G401 (cell line): Measurements from ENCODE around the gene COL4A6. TPM values are rescaled to one million over a fixed set of nuclear protein-coding genes. Genes with fewer than 3 reads are reported as not detected.
A peak's percentile ranks its signal among the peaks of the same experiment; 100 is the strongest.

ENCODE experiments used
- DNase-seq: peaks from one replicate; pipeline ENCODE4 v3.0.0-alpha.2; 2015; ENCODE audit warnings: low spot score
- in situ Hi-C: cut with HindIII; loops from 2 replicates; pipeline ENCODE4 v1.10.0; 2016; ENCODE audit warnings: low sequenced_read_pairs, mixed read lengths
- total RNA-seq: library from RNA; depleted of rRNA; stranded (reverse); fragments of >200 nt; shearing (Covaris generic); gene quantifications from 2 replicates; pipeline ENCODE4 v1.2.3, GENCODE V29; 2014; rRNA removed

Gene COL4A6
- total RNA-seq, 1 experiment from 2014 or later = not detected

DNA sequence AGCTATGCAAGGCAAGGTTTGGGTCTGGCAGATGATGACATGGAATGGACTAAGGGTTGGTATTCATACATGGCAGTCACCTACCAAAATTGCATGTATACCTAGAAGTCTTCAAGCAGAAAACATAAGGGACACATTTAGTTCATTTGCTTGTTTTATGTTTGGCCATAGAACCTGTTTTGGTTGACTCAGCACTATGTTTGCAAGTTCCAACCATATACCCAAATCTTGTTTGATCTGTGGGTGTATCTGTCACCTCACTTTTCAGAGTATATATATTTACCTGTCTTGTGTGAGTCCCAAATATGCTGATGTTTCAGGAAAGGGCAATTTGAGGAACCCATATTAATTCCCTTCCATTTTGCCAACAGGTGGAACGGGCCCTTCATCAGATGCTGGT is 307.3 kb downstream of the COL4A6 start:
- in situ Hi-C loops = no loop called here

DNA sequence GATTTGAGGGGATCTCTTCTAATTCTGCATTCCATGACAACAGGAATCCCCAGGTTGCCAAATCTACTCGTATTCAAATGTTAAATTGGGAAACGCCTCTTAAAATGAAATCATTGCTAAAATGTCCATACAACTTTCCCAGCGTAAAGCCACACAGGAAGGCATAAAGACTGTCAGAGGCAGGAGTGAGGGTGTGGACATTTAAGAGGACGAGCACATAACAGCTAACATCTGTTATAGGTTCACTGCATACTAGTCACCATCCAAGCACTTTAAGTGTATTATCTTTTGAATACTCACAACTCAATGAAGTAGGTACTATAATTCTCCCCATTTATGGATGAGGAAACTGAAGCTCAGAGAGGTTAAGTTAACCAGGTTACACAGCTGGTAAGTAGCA is 311.1 kb downstream of the COL4A6 start:
- in situ Hi-C loops = no loop called here

More for the DNA sequence above, 307.3 kb downstream of the COL4A6 start:
- DNase-seq = no peak

DNA sequence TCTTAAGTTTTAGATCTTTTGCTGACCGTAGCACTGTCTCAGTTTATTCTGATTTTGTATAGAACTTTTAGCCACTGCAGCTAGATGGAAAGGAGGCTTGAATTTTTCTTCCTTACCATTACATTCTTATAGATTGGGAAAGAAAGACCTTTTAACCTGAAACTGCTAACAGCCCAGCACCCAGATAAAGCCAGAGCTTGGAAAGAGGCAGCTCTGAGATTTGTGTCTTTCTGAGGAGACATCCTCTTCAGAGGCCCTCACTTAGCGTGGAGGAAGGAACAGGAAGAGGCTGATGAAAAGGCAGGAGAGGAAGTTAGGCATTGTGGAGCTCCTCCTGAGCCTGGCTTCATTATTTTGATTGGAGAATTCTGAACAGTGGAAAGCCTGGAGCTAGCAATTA is 311.6 kb downstream of the COL4A6 start:
- no peak for DNase-seq
- in situ Hi-C loops = no loop called here

More for the DNA sequence above, 311.1 kb downstream of the COL4A6 start:
- no peak for DNase-seq

DNA sequence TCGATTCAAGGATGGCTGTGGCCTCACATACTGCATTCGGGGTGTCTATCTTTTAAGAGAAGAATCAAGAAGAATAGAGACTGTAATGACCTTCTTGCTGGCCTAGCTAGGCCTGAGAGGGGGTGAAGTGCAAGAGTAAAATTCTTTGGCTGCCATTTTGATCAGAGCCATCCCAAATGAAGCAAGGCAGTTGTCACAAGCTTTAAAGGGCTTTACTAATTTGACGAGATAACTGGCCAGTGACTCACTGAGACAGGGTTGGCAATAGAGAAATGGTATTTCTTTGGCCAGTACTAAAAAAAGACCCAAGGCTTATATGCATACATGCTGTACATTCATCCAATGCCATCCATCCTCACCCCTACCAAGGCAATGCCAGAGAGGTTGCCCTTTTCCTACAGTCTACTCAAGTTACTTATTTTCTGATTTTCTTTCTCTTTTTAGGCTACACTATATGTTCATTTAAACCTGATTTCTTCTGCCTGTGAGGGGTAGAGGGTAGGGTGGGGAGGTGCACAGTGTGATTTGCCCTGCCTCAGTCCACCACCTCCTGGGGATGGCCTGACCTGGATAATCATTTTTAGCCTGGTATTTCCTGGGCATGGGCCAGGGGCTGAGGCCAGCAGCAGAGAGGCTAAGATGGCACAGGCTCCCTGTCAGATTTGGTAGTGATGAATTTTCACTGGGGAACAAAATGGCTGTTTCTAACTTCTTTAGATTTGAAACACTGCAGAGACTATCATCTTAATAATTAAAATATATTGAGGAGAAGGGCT is 314.4 kb downstream of the COL4A6 start:
- in situ Hi-C loops = no loop called here
- DNase-seq = peak; percentile 70

DNA sequence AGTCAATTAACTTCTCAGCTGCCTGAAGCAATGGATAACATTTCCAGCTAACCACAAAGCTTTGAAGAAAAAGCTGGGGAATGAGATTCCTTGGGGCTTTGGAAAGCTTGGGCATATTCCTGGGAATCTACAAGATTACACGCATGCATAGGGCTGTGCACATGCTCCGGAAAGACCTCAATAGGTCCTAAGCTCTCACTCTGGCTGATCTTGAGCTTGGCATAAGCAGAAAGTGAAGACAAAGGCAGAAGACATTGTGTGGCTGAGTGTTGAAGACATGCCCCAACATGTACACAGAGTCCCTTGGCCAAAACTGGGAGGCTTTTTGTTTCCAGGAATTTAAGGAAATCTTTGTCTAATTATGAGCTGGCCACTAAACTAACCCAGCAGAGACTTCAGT is 315.5 kb downstream of the COL4A6 start:
- peak; percentile 8 for DNase-seq
- in situ Hi-C loops = no loop called here

DNA sequence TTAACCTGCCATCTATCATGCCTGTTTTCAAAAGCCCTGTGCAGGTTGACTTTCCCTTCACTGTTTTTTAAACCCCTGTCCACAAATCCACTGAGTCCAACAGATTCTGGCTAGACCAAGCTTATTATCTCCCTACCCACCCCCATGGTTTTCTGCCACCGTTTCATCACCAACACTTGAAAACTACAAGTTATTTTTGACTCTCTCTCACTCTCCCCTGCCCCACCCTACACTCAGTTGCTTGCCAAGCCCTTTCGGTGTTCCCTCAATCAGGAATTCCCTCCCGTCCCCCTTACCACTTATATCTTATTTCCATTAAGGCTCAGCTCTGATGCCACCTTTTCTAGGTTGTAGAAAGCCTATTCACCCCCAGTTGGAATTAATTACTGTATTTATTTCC is 316.9 kb downstream of the COL4A6 start:
- no peak for DNase-seq
- in situ Hi-C loops = no loop called here

DNA sequence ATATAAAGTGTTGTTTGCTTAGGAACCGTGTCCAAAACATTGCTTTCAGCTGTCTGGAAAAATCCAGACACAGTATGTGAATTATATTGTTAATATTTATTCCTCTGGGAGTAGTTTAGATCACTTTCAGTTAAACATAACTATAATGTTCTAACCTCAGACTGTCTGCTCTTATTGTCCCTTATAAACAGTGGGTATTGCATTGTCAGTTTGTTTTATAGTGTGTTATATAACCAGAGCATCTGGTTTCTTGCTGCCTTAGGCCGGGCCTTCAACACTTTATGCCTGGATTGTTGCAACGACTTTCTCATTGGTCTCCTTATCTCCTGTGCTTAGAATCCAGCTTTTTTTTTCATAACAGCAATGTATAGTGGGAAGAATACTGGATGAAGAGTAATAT is 320.2 kb downstream of the COL4A6 start:
- in situ Hi-C loops = no loop called here

DNA sequence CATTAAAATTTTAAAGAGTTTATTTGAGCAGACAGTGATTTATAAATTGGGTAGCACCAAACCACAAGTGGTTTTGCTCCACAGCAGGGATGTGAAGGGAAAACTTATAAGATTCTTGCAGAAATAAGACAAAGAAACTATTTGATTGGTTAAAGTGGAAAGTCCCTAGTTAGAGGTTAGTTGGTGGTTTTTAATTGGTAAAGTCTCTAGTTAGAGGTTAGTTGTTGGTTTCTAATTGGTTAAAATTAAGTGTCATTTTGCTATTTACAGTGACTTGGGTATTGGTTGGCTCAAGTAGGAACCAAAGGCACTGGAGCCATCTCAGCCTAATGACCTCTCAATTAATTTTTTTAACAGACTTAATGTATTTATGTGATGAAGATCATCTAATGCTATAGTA is 323.7 kb downstream of the COL4A6 start:
- in situ Hi-C loops = no loop called here
- no peak for DNase-seq

More for the DNA sequence above, 320.2 kb downstream of the COL4A6 start:
- DNase-seq = peak; percentile 1

Other genes starting within 250 kb of the COL4A6 start
- gene COL4A5, start 1.4 kb upstream of the COL4A6 start, total RNA-seq = 0.24 and 3.7 TPM in 2 replicates